HFFc6 (cell line): ENCODE measurements around the gene OBP2A. TPM values are rescaled to one million over a fixed set of nuclear protein-coding genes. Genes with fewer than 3 reads are reported as not detected.

ENCODE experiments used
- DNase-seq: peaks from one replicate; pipeline ENCODE4 v3.0.0-alpha.2; 2018
- H3K27ac Mint-ChIP-seq: 2 replicates; pipeline ENCODE4 v1.8.0; 2020; ENCODE audit warnings: mild to moderate bottlenecking, mixed read lengths
- H3K27me3 Mint-ChIP-seq: 2 replicates; pipeline ENCODE4 v1.8.0; 2021; ENCODE audit warnings: mild to moderate bottlenecking, moderate library complexity, mixed read lengths; ENCODE audit not compliant: insufficient read depth
- H3K36me3 Mint-ChIP-seq: 2 replicates; pipeline ENCODE4 v1.8.0; 2021; ENCODE audit warnings: low read depth, mixed read lengths
- H3K4me1 Mint-ChIP-seq: 2 replicates; pipeline ENCODE4 v1.8.0; 2020; ENCODE audit warnings: low read depth, mixed read lengths
- H3K4me3 Mint-ChIP-seq: 2 replicates; pipeline ENCODE4 v1.8.0; 2020; ENCODE audit warnings: mild to moderate bottlenecking, moderate library complexity, mixed read lengths
- H3K9me3 Mint-ChIP-seq: 2 replicates; pipeline ENCODE4 v1.8.0; 2020; ENCODE audit warnings: mild to moderate bottlenecking, mixed read lengths
- CTCF ChIP-seq: fragments of 200-600 bp; sonication (generic); IDR thresholded peaks from 2 replicates; pipeline ENCODE4 v1.5.0; 2021; ENCODE audit warnings: antibody characterized with exemption, mild to moderate bottlenecking
- total RNA-seq, 6 experiments: library from RNA; stranded (reverse); fragmentation: NEBNext Ultra II Directional; extraction: Animal tissue kit (Norgen Biotek cat#: 25700); gene quantifications; 2 replicates in 1 of 6; 3 replicates in 5 of 6; pipeline ENCODE4 v1.2.3, GENCODE V29; 2021

The OBP2A gene
- total RNA-seq, 6 experiments from 2014 or later, result not detected

- Mint-ChIP-seq H3K27ac (no peak overlapping the region), H3K4me3 (no peak overlapping the region), H3K4me1 (peaks cover 14% of the 10 kb centered on the region), H3K27me3 (peaks cover 23% of the 10 kb centered on the region), H3K36me3 (no peaks in the 10 kb centered on the region), H3K9me3 (no peaks in the 10 kb centered on the region)
- TF ChIP-seq CTCF, result no peak
- DNase-seq, result no peak
Observed at GRCh38 chr9:135514342-135515082, 31.4 kb upstream of the OBP2A start.

- Mint-ChIP-seq H3K27me3 (peaks cover 23% of the 10 kb centered on the region), H3K4me3 (no peak overlapping the region), H3K36me3 (no peaks in the 10 kb centered on the region), H3K9me3 (no peaks in the 10 kb centered on the region), H3K4me1 (peaks cover 14% of the 10 kb centered on the region), H3K27ac (no peak overlapping the region)
- no peak for DNase-seq
- TF ChIP-seq CTCF, result no peak
Observed at GRCh38 chr9:135515083-135515951, 30.6 kb upstream of the OBP2A start.

GRCh38 chr9:135516132-135516860 is 29.6 kb upstream of the OBP2A start:
- H3K27me3 Mint-ChIP-seq, result peaks cover 29% of the 10 kb centered on the region
- H3K36me3 Mint-ChIP-seq, result no peaks in the 10 kb centered on the region
- no peak for DNase-seq
- TF ChIP-seq CTCF, result no peak
- no peak overlapping the region for H3K4me3 Mint-ChIP-seq
- H3K4me1 Mint-ChIP-seq, result peaks cover 7% of the 10 kb centered on the region
- H3K9me3 Mint-ChIP-seq, result no peaks in the 10 kb centered on the region
- no peak overlapping the region for H3K27ac Mint-ChIP-seq

- no peak overlapping the region for H3K4me3 Mint-ChIP-seq
- no peaks in the 10 kb centered on the region for H3K9me3 Mint-ChIP-seq
- no peaks in the 10 kb centered on the region for H3K4me1 Mint-ChIP-seq
- no peak overlapping the region for H3K27ac Mint-ChIP-seq
- TF ChIP-seq CTCF, result no peak
- H3K36me3 Mint-ChIP-seq, result no peaks in the 10 kb centered on the region
- peaks cover 30% of the 10 kb centered on the region for H3K27me3 Mint-ChIP-seq
- DNase-seq, result no peak
Observed at GRCh38 chr9:135517407-135517822, 28.5 kb upstream of the OBP2A start.

GRCh38 chr9:135519179-135519971 is 26.6 kb upstream of the OBP2A start:
- no peak overlapping the region for H3K4me3 Mint-ChIP-seq

More at GRCh38 chr9:135519179-135519971, 26.6 kb upstream of the OBP2A start:
- no peaks in the 10 kb centered on the region for H3K36me3 Mint-ChIP-seq
- no peaks in the 10 kb centered on the region for H3K4me1 Mint-ChIP-seq
- no peak for DNase-seq
- TF ChIP-seq CTCF, result no peak
- no peaks in the 10 kb centered on the region for H3K9me3 Mint-ChIP-seq
- H3K27ac Mint-ChIP-seq, result no peak overlapping the region
- peaks cover 22% of the 10 kb centered on the region for H3K27me3 Mint-ChIP-seq
